ENCODE data around the gene NKD1. TPM values are rescaled to one million over a fixed set of nuclear protein-coding genes. Genes with fewer than 3 reads are reported as not detected.

The NKD1 gene
- total and polyA plus RNA-seq, 2 experiments from 2014 or later = not detected

- no peak overlapping the region for H3K9ac ChIP-seq
- no peak overlapping the region for H3K4me2 ChIP-seq (ENCODE audit: unreplicated experiment)
- H4K20me1 ChIP-seq (ENCODE audit: insufficient read depth) = no peaks in the 10 kb centered on the region
- no peaks in the 10 kb centered on the region for H3K9me3 ChIP-seq (ENCODE audit: low read depth)
- H3K9me2 ChIP-seq (ENCODE audit: insufficient read depth) = no peaks in the 10 kb centered on the region
- no peaks in the 10 kb centered on the region for H3K4me1 ChIP-seq (ENCODE audit: insufficient read depth)
- no peak overlapping the region for H3K27ac ChIP-seq
- no peaks in the 10 kb centered on the region for H3K27me3 ChIP-seq (replicated peaks; ENCODE audit: insufficient read depth)
- in situ Hi-C loops (cut with MboI) = no loop called here
- no peak overlapping the region for H3K4me3 ChIP-seq
- no peaks in the 10 kb centered on the region for H3F3A ChIP-seq (ENCODE audit: insufficient read depth)
- no peak for DNase-seq
- no peaks in the 10 kb centered on the region for H3K79me2 ChIP-seq (ENCODE audit: insufficient read depth)
- TF ChIP-seq EZH2 (IDR thresholded peaks at IDR 0.05; ENCODE audit: insufficient read depth, poor library complexity, severe bottlenecking) = no peak
- no peak for TF ChIP-seq EZH2phosphoT487 (IDR thresholded peaks at IDR 0.05; ENCODE audit: insufficient read depth, low read depth)
- H3K36me3 ChIP-seq (ENCODE audit: low read depth) = no peaks in the 10 kb centered on the region
- no peak overlapping the region for H2AFZ ChIP-seq
- WGBS, 2 experiments (ENCODE audit: low coverage in 1 of 2, low lambda C conversion rate in 2 of 2, missing lambda C conversion rate in 2 of 2) = 63 to 66% methylated on average over 6 of the region's 6 CpGs
Measured at GRCh38 chr16:50679676-50680555, 131.7 kb downstream of the NKD1 start.

- Histone ChIP-seq H3K36me3 (ENCODE audit: low read depth) (no peaks in the 10 kb centered on the region), H3K27ac (no peak overlapping the region), H3K9me2 (ENCODE audit: insufficient read depth) (no peaks in the 10 kb centered on the region), H3K4me2 (ENCODE audit: unreplicated experiment) (no peak overlapping the region), H2AFZ (no peak overlapping the region), H3K79me2 (ENCODE audit: insufficient read depth) (no peaks in the 10 kb centered on the region), H3F3A (ENCODE audit: insufficient read depth) (no peaks in the 10 kb centered on the region), H4K20me1 (ENCODE audit: insufficient read depth) (no peaks in the 10 kb centered on the region), H3K4me1 (ENCODE audit: insufficient read depth) (no peaks in the 10 kb centered on the region), H3K9me3 (ENCODE audit: low read depth) (no peaks in the 10 kb centered on the region), H3K27me3 (replicated peaks; ENCODE audit: insufficient read depth) (no peaks in the 10 kb centered on the region), H3K4me3 (no peak overlapping the region), H3K9ac (no peak overlapping the region)
- no peak for TF ChIP-seq EZH2phosphoT487 (IDR thresholded peaks at IDR 0.05; ENCODE audit: insufficient read depth, low read depth)
- TF ChIP-seq EZH2 (IDR thresholded peaks at IDR 0.05; ENCODE audit: insufficient read depth, poor library complexity, severe bottlenecking) = no peak
- no peak for DNase-seq
- 61 to 72% methylated on average over 3 of the region's 3 CpGs for WGBS, 2 experiments (ENCODE audit: low coverage in 1 of 2, low lambda C conversion rate in 2 of 2, missing lambda C conversion rate in 2 of 2)
- in situ Hi-C loops (cut with MboI) = no loop called here
Measured at GRCh38 chr16:50680556-50680893, 132.3 kb downstream of the NKD1 start.

DNA sequence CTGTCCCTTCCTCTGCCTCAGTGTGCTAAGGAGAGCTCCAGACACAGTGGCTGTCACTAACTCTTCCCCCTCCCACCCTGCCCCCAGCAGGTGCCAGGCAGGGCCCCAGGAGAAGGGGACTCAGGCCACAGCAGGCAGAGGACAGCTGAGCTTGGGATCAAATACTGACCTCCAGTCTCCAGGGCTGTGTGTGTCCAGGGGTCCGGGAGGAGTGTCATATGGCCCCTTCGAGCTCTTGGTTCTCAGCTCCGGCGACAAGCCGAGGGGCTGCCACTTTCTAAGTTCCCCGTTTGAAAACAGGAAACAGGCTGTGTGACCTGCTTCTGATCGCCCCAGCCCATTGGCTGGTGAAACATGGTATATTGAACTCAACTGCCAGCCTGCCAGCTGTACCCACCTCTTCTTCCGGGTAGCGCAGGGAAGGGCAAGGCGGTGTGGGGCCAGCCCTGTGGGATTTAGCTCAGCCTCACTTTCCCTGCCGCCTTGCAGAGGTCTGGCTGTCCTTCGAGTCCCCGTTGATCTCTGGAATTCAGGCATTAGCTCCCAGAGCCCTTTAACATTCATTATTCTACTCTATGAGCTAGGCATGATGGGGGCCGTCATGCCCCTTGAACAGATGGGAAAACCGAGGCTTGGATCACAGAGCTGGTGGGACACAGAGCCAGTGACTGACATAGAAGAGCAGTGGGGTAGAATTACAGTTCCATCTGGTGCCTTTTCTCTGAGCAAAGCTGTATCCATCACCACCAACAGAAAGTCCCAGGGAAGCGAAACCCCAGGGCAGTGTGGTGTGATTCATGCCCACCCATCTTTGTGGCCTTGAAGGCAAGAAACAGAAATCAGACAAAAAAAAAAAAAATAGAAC, 133.1 kb downstream of the NKD1 start, which contains the start of gene SNX20:
TSS of gene SNX20 (minus strand) at position 292 of the 865 bp plus-strand sequence. CDS start 3,786 bp downstream, outside the sequence.
- H3K4me3 ChIP-seq = no peak within 1 kb of the TSS
- H3K79me2 ChIP-seq (ENCODE audit: insufficient read depth) = no peaks in the 10 kb centered on the region
- H3K27me3 ChIP-seq (replicated peaks; ENCODE audit: insufficient read depth) = no peaks in the 10 kb centered on the region
- no peak within 1 kb of the TSS for H3K27ac ChIP-seq
- no peaks in the 10 kb centered on the region for H3K36me3 ChIP-seq (ENCODE audit: low read depth)
- H3K9me3 ChIP-seq (ENCODE audit: low read depth) = no peaks in the 10 kb centered on the region
- DNase-seq = no peak
- in situ Hi-C loops (cut with MboI) = no loop called here
- no peak within 1 kb of the TSS for H2AFZ ChIP-seq
- H3K9me2 ChIP-seq (ENCODE audit: insufficient read depth) = no peaks in the 10 kb centered on the region
- no peaks in the 10 kb centered on the region for H3K4me1 ChIP-seq (ENCODE audit: insufficient read depth)
- no peak within 1 kb of the TSS for H3K4me2 ChIP-seq (ENCODE audit: unreplicated experiment)
- no peaks in the 10 kb centered on the region for H3F3A ChIP-seq (ENCODE audit: insufficient read depth)
- 76 to 77% methylated on average over 16 of the region's 16 CpGs for WGBS, 2 experiments (ENCODE audit: low coverage in 1 of 2, low lambda C conversion rate in 2 of 2, missing lambda C conversion rate in 2 of 2)
- TF ChIP-seq EZH2 (IDR thresholded peaks at IDR 0.05; ENCODE audit: insufficient read depth, poor library complexity, severe bottlenecking) (no peak), EZH2phosphoT487 (IDR thresholded peaks at IDR 0.05; ENCODE audit: insufficient read depth, low read depth) (no peak)
- no peaks in the 10 kb centered on the region for H4K20me1 ChIP-seq (ENCODE audit: insufficient read depth)
- H3K9ac ChIP-seq = no peak within 1 kb of the TSS

DNA sequence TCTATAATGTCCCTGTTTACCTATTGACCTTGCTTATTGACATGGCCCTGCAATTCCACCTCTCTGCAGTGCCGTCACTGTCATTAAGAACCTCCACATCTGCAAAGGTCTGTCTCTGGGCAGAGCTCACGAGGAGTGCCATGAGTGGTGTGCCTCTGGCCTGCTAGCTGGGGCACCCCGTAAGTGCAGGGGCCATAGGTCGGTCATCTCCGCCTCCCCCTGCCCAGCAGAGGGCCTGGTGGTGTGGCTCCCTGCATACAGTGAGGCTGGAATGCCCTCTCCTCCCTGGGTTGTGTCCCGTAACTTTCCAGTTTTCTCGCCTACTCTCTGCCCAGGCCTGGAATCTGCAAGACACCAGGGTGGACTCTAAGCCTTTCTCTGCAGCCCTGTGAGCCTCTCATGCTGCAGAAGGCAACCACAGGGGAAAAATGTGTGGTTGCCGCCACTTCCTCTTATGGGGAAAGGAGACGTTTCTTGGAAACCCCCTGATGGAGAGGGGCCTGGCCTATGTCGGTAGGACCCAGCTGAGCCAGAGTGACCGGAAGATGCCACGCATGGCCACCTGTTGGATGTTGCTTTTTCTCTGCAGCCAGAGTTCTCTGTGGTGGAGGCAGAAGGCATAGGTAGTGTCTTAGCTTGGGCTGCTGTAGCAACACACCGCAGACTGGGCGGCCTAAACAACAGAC, 135.6 kb downstream of the NKD1 start:
- in situ Hi-C loops (cut with MboI) = no loop called here
- H3K9ac ChIP-seq = no peak overlapping the region
- no peak for DNase-seq
- H3K9me3 ChIP-seq (ENCODE audit: low read depth) = no peaks in the 10 kb centered on the region
- H3K79me2 ChIP-seq (ENCODE audit: insufficient read depth) = no peaks in the 10 kb centered on the region
- no peak overlapping the region for H3K4me3 ChIP-seq
- H3K4me2 ChIP-seq (ENCODE audit: unreplicated experiment) = no peak overlapping the region
- WGBS, 2 experiments (ENCODE audit: low coverage in 1 of 2, low lambda C conversion rate in 2 of 2, missing lambda C conversion rate in 2 of 2) = 65 to 70% methylated on average over 14 of the region's 14 CpGs
- no peaks in the 10 kb centered on the region for H3K36me3 ChIP-seq (ENCODE audit: low read depth)
- H4K20me1 ChIP-seq (ENCODE audit: insufficient read depth) = no peaks in the 10 kb centered on the region
- H3K9me2 ChIP-seq (ENCODE audit: insufficient read depth) = no peaks in the 10 kb centered on the region
- H3F3A ChIP-seq (ENCODE audit: insufficient read depth) = no peaks in the 10 kb centered on the region
- TF ChIP-seq EZH2 (IDR thresholded peaks at IDR 0.05; ENCODE audit: insufficient read depth, poor library complexity, severe bottlenecking) (no peak), EZH2phosphoT487 (IDR thresholded peaks at IDR 0.05; ENCODE audit: insufficient read depth, low read depth) (no peak)
- no peaks in the 10 kb centered on the region for H3K4me1 ChIP-seq (ENCODE audit: insufficient read depth)
- no peak overlapping the region for H3K27ac ChIP-seq
- no peak overlapping the region for H2AFZ ChIP-seq
- no peaks in the 10 kb centered on the region; the same call in 1 of the 2 replicates for H3K27me3 ChIP-seq (replicated peaks; ENCODE audit: insufficient read depth)

Measured in GM23248 (cell line).